Glomerular visceral epithelial cell (primary cell): ENCODE measurements around the gene CYP26B1.
"Not testable (repeated sequence)": the region's sequence is repeated elsewhere in the genome, so short reads cannot be mapped to it uniquely, and the experiment has no call there.

Experiments used
- DNase-seq: peaks from one replicate; pipeline ENCODE4 v3.0.0-alpha.2; 2016; ENCODE audit errors: extremely low spot score

The CYP26B1 gene

GRCh38 chr2:72111061-72111460, 36.6 kb downstream of the CYP26B1 start:
- DNase-seq, result no peak

GRCh38 chr2:72109904-72110303, 37.8 kb downstream of the CYP26B1 start:
- no peak for DNase-seq

- no peak for DNase-seq
Observed at GRCh38 chr2:72109291-72109690, 38.4 kb downstream of the CYP26B1 start.

GRCh38 chr2:72108121-72108520, 39.5 kb downstream of the CYP26B1 start:
- DNase-seq, result no peak

- no peak for DNase-seq
Observed at GRCh38 chr2:72106978-72107377, 40.7 kb downstream of the CYP26B1 start.

- DNase-seq, result no peak
Observed at GRCh38 chr2:72104821-72105588, 42.7 kb downstream of the CYP26B1 start.

GRCh38 chr2:72103690-72104089, 44.0 kb downstream of the CYP26B1 start:
- DNase-seq, result no peak

- no peak for DNase-seq
Observed at GRCh38 chr2:72103161-72103560, 44.5 kb downstream of the CYP26B1 start.

GRCh38 chr2:72098935-72099334, 48.7 kb downstream of the CYP26B1 start:
- DNase-seq, result no peak

- no peak for DNase-seq
Observed at GRCh38 chr2:72097276-72097675, 50.4 kb downstream of the CYP26B1 start.

- no peak for DNase-seq
Observed at GRCh38 chr2:72096181-72096580, 51.5 kb downstream of the CYP26B1 start.

- no peak for DNase-seq
Observed at GRCh38 chr2:72095364-72095763, 52.3 kb downstream of the CYP26B1 start.

GRCh38 chr2:72094701-72095100, 53.0 kb downstream of the CYP26B1 start:
- no peak for DNase-seq

GRCh38 chr2:72092111-72092510, 55.6 kb downstream of the CYP26B1 start:
- DNase-seq, result no peak

GRCh38 chr2:72090781-72091482, 56.7 kb downstream of the CYP26B1 start:
- DNase-seq, result no peak

- no peak for DNase-seq
Observed at GRCh38 chr2:72090271-72090720, 57.4 kb downstream of the CYP26B1 start.

GRCh38 chr2:72089537-72089936, 58.1 kb downstream of the CYP26B1 start:
- DNase-seq, result no peak

- DNase-seq, result no peak
Observed at GRCh38 chr2:72089028-72089427, 58.6 kb downstream of the CYP26B1 start.

GRCh38 chr2:72086871-72087633, 60.6 kb downstream of the CYP26B1 start:
- not testable (repeated sequence) for DNase-seq

- no peak for DNase-seq
Observed at GRCh38 chr2:72085513-72085912, 62.1 kb downstream of the CYP26B1 start.

GRCh38 chr2:72085036-72085435, 62.6 kb downstream of the CYP26B1 start:
- DNase-seq, result no peak

GRCh38 chr2:72084584-72084976, 63.1 kb downstream of the CYP26B1 start:
- DNase-seq, result no peak
